ENCODE measurements around the gene FHOD3.

The FHOD3 gene

GRCh38 chr18:36378205-36378604 lies 80.7 kb downstream of the FHOD3 start:
- DNase-seq: no peak

GRCh38 chr18:36379435-36379984 lies 82.0 kb downstream of the FHOD3 start:
- DNase-seq: no peak

GRCh38 chr18:36380173-36380827 lies 82.8 kb downstream of the FHOD3 start:
- no peak for DNase-seq

GRCh38 chr18:36381075-36381474 lies 83.6 kb downstream of the FHOD3 start:
- peak in 10 of 56 donors; percentile 8 to 49 (median 24) for DNase-seq

- no peak for DNase-seq
These were observed 85.3 kb downstream of the FHOD3 start for GRCh38 chr18:36382854-36383253.

- DNase-seq: no peak
These were observed 88.8 kb downstream of the FHOD3 start for GRCh38 chr18:36386150-36386920.

GRCh38 chr18:36387310-36387709 lies 89.8 kb downstream of the FHOD3 start:
- DNase-seq: no peak

- no peak for DNase-seq
These were observed 90.8 kb downstream of the FHOD3 start for GRCh38 chr18:36388310-36388709.

GRCh38 chr18:36389027-36389426 lies 91.5 kb downstream of the FHOD3 start:
- no peak for DNase-seq

- DNase-seq: no peak
These were observed 92.5 kb downstream of the FHOD3 start for GRCh38 chr18:36389811-36390581.

GRCh38 chr18:36391426-36392145 lies 94.1 kb downstream of the FHOD3 start:
- no peak for DNase-seq

GRCh38 chr18:36392164-36392978 lies 94.9 kb downstream of the FHOD3 start:
- DNase-seq: no peak

- no peak for DNase-seq
These were observed 95.4 kb downstream of the FHOD3 start for GRCh38 chr18:36392979-36393287.

GRCh38 chr18:36394486-36394885 lies 97.0 kb downstream of the FHOD3 start:
- no peak for DNase-seq

GRCh38 chr18:36396190-36396589 lies 98.7 kb downstream of the FHOD3 start:
- DNase-seq: no peak

- no peak for DNase-seq
These were observed 99.5 kb downstream of the FHOD3 start for GRCh38 chr18:36397033-36397432.

GRCh38 chr18:36398419-36398818 lies 100.9 kb downstream of the FHOD3 start:
- DNase-seq: no peak

- DNase-seq: no peak
These were observed 101.5 kb downstream of the FHOD3 start for GRCh38 chr18:36399055-36399454.

GRCh38 chr18:36401462-36401861 lies 103.9 kb downstream of the FHOD3 start:
- DNase-seq: no peak

- peak in 16 of 56 donors; percentile 3 to 47 (median 21) for DNase-seq
These were observed 105.4 kb downstream of the FHOD3 start for GRCh38 chr18:36402765-36403396.

All from amygdala (tissue), 56 donors.